Measurements from ENCODE around the gene BNIP3.
"Not testable (repeated sequence)": the region's sequence is repeated elsewhere in the genome, so short reads cannot be mapped to it uniquely, and the experiment has no call there.

Gene BNIP3

GRCh38 chr10:131925011-131925649 lies 56.6 kb downstream of the BNIP3 start:
- Histone ChIP-seq H3K36me3 (ENCODE audit: control insufficient read depth in 2 of 2, insufficient read depth in 2 of 2, low read length in 2 of 2) (no peaks in the 10 kb centered on the region), H3K4me1 (ENCODE audit: control insufficient read depth in 2 of 2, insufficient read depth in 2 of 2, low read length in 2 of 2) (peaks cover 0 to 9% of the 10 kb centered on the region in 2 donors), H3K9me3 (ENCODE audit: control insufficient read depth in 2 of 2, low read length in 2 of 2) (peaks cover 0 to 3% of the 10 kb centered on the region in 2 donors), H3K4me3 (ENCODE audit: low read length in 2 of 2) (no peak overlapping the region), H3K9ac (ENCODE audit: low read depth in 1 of 2, low read length in 2 of 2) (no peak overlapping the region), H3K27ac (ENCODE audit: low read depth in 2 of 2, low read length in 2 of 2) (no peak overlapping the region), H3K27me3 (ENCODE audit: control insufficient read depth in 2 of 2, insufficient read depth in 2 of 2, low read length in 2 of 2) (no peaks in the 10 kb centered on the region)

GRCh38 chr10:131923038-131923756 lies 58.5 kb downstream of the BNIP3 start:
- Histone ChIP-seq H3K4me3 (ENCODE audit: low read length in 2 of 2) (no peak overlapping the region), H3K27ac (ENCODE audit: low read depth in 2 of 2, low read length in 2 of 2) (no peak overlapping the region), H3K9me3 (ENCODE audit: control insufficient read depth in 2 of 2, low read length in 2 of 2) (peaks cover 0 to 3% of the 10 kb centered on the region in 2 donors), H3K36me3 (ENCODE audit: control insufficient read depth in 2 of 2, insufficient read depth in 2 of 2, low read length in 2 of 2) (no peaks in the 10 kb centered on the region), H3K9ac (ENCODE audit: low read depth in 1 of 2, low read length in 2 of 2) (no peak overlapping the region), H3K4me1 (ENCODE audit: control insufficient read depth in 2 of 2, insufficient read depth in 2 of 2, low read length in 2 of 2) (peaks cover 0 to 4% of the 10 kb centered on the region in 2 donors), H3K27me3 (ENCODE audit: control insufficient read depth in 2 of 2, insufficient read depth in 2 of 2, low read length in 2 of 2) (no peaks in the 10 kb centered on the region)

- Histone ChIP-seq H3K4me1 (ENCODE audit: control insufficient read depth in 2 of 2, insufficient read depth in 2 of 2, low read length in 2 of 2) (no peaks in the 10 kb centered on the region), H3K9ac (ENCODE audit: low read depth in 1 of 2, low read length in 2 of 2) (no peak overlapping the region), H3K36me3 (ENCODE audit: control insufficient read depth in 2 of 2, insufficient read depth in 2 of 2, low read length in 2 of 2) (no peaks in the 10 kb centered on the region), H3K27me3 (ENCODE audit: control insufficient read depth in 2 of 2, insufficient read depth in 2 of 2, low read length in 2 of 2) (no peaks in the 10 kb centered on the region), H3K27ac (ENCODE audit: low read depth in 2 of 2, low read length in 2 of 2) (no peak overlapping the region), H3K4me3 (ENCODE audit: low read length in 2 of 2) (no peak overlapping the region), H3K9me3 (ENCODE audit: control insufficient read depth in 2 of 2, low read length in 2 of 2) (peaks cover 0 to 3% of the 10 kb centered on the region in 2 donors)
These were observed 60.5 kb downstream of the BNIP3 start for GRCh38 chr10:131921184-131921583.

DNA sequence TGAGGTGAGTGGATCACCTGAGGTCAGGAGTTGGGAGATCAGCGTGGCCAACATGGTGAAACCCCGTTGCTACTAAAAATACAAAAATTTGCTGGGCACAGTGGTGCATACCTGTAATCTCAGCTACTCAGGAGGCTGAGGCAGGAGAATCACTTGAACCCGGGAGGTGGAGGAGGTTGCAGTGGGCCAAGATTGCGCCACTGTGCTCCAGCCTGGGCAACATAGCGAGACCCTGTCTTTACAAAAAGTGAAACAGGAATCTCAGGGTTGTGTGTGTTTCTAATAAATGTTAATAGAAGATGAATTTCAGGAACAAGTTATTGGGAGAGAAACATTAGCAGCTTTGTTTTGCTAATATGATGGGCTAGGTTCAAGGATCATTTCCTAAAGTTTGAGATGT lies 61.0 kb downstream of the BNIP3 start:
- Histone ChIP-seq H3K36me3 (ENCODE audit: control insufficient read depth in 2 of 2, insufficient read depth in 2 of 2, low read length in 2 of 2) (no peaks in the 10 kb centered on the region), H3K9me3 (ENCODE audit: control insufficient read depth in 2 of 2, low read length in 2 of 2) (peaks cover 0 to 3% of the 10 kb centered on the region in 2 donors), H3K9ac (ENCODE audit: low read depth in 1 of 2, low read length in 2 of 2) (no peak overlapping the region), H3K4me1 (ENCODE audit: control insufficient read depth in 2 of 2, insufficient read depth in 2 of 2, low read length in 2 of 2) (no peaks in the 10 kb centered on the region), H3K27me3 (ENCODE audit: control insufficient read depth in 2 of 2, insufficient read depth in 2 of 2, low read length in 2 of 2) (no peaks in the 10 kb centered on the region), H3K27ac (ENCODE audit: low read depth in 2 of 2, low read length in 2 of 2) (no peak overlapping the region), H3K4me3 (ENCODE audit: low read length in 2 of 2) (no peak overlapping the region)

DNA sequence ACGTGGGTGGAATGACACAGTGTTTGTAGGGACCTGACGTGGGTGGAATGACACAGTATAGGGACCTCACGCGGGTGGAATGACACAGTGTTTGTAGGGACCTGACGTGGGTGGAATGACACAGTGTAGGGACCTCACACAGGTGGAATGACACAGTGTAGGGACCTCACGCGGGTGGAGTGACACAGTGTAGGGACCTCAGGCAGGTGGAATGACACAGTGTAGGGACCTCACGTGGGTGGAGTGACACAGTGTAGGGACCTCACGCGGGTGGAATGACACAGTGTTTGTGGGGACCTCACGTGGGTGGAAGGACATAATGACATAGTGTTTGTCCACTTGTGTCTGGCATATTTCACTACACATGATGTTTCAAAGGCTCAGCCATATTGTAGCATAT lies 61.6 kb downstream of the BNIP3 start:
- Histone ChIP-seq H3K36me3 (ENCODE audit: control insufficient read depth in 2 of 2, insufficient read depth in 2 of 2, low read length in 2 of 2) (no peaks in the 10 kb centered on the region), H3K9ac (ENCODE audit: low read depth in 1 of 2, low read length in 2 of 2) (no peak overlapping the region), H3K4me3 (ENCODE audit: low read length in 2 of 2) (no peak overlapping the region), H3K9me3 (ENCODE audit: control insufficient read depth in 2 of 2, low read length in 2 of 2) (peaks cover 0 to 3% of the 10 kb centered on the region in 2 donors), H3K27ac (ENCODE audit: low read depth in 2 of 2, low read length in 2 of 2) (no peak overlapping the region), H3K27me3 (ENCODE audit: control insufficient read depth in 2 of 2, insufficient read depth in 2 of 2, low read length in 2 of 2) (no peaks in the 10 kb centered on the region), H3K4me1 (ENCODE audit: control insufficient read depth in 2 of 2, insufficient read depth in 2 of 2, low read length in 2 of 2) (no peaks in the 10 kb centered on the region)

DNA sequence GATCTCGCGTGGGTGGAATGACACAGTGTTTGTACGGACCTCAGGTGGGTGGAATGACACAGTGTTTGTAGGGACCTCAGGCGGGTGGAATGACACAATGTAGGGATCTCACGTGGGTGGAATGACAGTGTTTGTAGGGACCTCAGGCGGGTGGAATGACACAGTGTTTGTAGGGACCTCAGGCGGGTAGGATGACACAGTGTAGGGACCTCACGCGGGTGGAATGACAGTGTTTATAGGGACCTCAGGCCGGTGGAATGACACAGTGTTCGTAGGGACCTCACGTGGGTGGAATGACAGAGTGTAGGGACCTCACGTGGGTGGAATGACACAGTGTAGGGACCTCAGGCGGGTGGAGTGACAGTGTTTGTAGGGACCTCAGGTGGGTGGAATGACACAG lies 62.3 kb downstream of the BNIP3 start:
- H3K4me1 ChIP-seq (ENCODE audit: control insufficient read depth in 2 of 2, insufficient read depth in 2 of 2, low read length in 2 of 2); H3K27me3 ChIP-seq (ENCODE audit: control insufficient read depth in 2 of 2, insufficient read depth in 2 of 2, low read length in 2 of 2); H3K9me3 ChIP-seq (ENCODE audit: control insufficient read depth in 2 of 2, low read length in 2 of 2): not testable (repeated sequence)

More for the DNA sequence above, 62.3 kb downstream of the BNIP3 start:
- not testable (repeated sequence) for H3K36me3 ChIP-seq (ENCODE audit: control insufficient read depth in 2 of 2, insufficient read depth in 2 of 2, low read length in 2 of 2); H3K4me3 ChIP-seq (ENCODE audit: low read length in 2 of 2); H3K27ac ChIP-seq (ENCODE audit: low read depth in 2 of 2, low read length in 2 of 2); H3K9ac ChIP-seq (ENCODE audit: low read depth in 1 of 2, low read length in 2 of 2)
